GM21447 (cell line): ENCODE results near the gene FCN1.

ENCODE experiments used
- ATAC-seq: cut with Tn5 transposase; IDR thresholded peaks from one replicate; pipeline ENCODE4 v1.9.1; 2021; ENCODE audit not compliant: unreplicated experiment

The FCN1 gene

GRCh38 chr9:134894136-134894860, 23.4 kb downstream of the FCN1 start:
- ATAC-seq = no peak

- no peak for ATAC-seq
Measured at GRCh38 chr9:134892820-134893420, 24.8 kb downstream of the FCN1 start.

GRCh38 chr9:134892221-134892620, 25.5 kb downstream of the FCN1 start:
- ATAC-seq = no peak

- ATAC-seq = no peak
Measured at GRCh38 chr9:134891713-134892112, 26.0 kb downstream of the FCN1 start.

- no peak for ATAC-seq
Measured at GRCh38 chr9:134891053-134891452, 26.7 kb downstream of the FCN1 start.

- ATAC-seq = no peak
Measured at GRCh38 chr9:134890155-134890495, 27.6 kb downstream of the FCN1 start.

GRCh38 chr9:134889386-134890154, 28.1 kb downstream of the FCN1 start:
- no peak for ATAC-seq

- no peak for ATAC-seq
Measured at GRCh38 chr9:134888603-134889190, 29.0 kb downstream of the FCN1 start.

- no peak for ATAC-seq
Measured at GRCh38 chr9:134887686-134888602, 29.8 kb downstream of the FCN1 start.

GRCh38 chr9:134887219-134887618, 30.5 kb downstream of the FCN1 start:
- ATAC-seq = no peak

GRCh38 chr9:134886413-134886913, 31.2 kb downstream of the FCN1 start:
- no peak for ATAC-seq

- ATAC-seq = no peak
Measured at GRCh38 chr9:134885679-134886412, 31.9 kb downstream of the FCN1 start.

- ATAC-seq = no peak
Measured at GRCh38 chr9:134885001-134885678, 32.6 kb downstream of the FCN1 start.

- no peak for ATAC-seq
Measured at GRCh38 chr9:134884492-134884891, 33.2 kb downstream of the FCN1 start.

GRCh38 chr9:134883040-134883782, 34.5 kb downstream of the FCN1 start:
- no peak for ATAC-seq

- ATAC-seq = no peak
Measured at GRCh38 chr9:134882204-134882785, 35.4 kb downstream of the FCN1 start.

- ATAC-seq = no peak
Measured at GRCh38 chr9:134881313-134881670, 36.4 kb downstream of the FCN1 start.
